AG04450 (cell line): Measurements from ENCODE around the gene PDE4D. TPM values are rescaled to one million over a fixed set of nuclear protein-coding genes. Genes with fewer than 3 reads are reported as not detected.

Experiments used
- CTCF ChIA-PET: fragments of 300-600, 350-600 bp; formaldehyde crosslinking; extraction: SDS; loops from one replicate; lab custom pipeline; 2022; ENCODE audit warnings: antibody characterized with exemption, inconsistent platforms; lab: Charles Lee
- POLR2A ChIA-PET: fragments of 350-600 bp; formaldehyde crosslinking; extraction: SDS; loops from one replicate; lab custom pipeline; 2021; ENCODE audit warnings: antibody characterized with exemption, inconsistent platforms; lab: Yijun Ruan, JAX
- DNase-seq: peaks from one replicate; pipeline ENCODE4 v3.0.0-alpha.2; 2011; ENCODE audit warnings: low read depth, low spot score
- H3K27ac ChIP-seq: one replicate; pipeline ENCODE4 v1.5.1; 2012; ENCODE audit warnings: low read depth, low read length, control low read depth
- H3K27me3 ChIP-seq: one replicate; pipeline ENCODE4 v1.6.0; 2012; ENCODE audit warnings: low read length; ENCODE audit not compliant: control insufficient read depth, insufficient read depth
- H3K4me3 ChIP-seq: 2 replicates; pipeline ENCODE4 v1.5.1; 2011; ENCODE audit warnings: mild to moderate bottlenecking, low read depth, low read length, control low read depth
- H3K9me3 ChIP-seq: 2 replicates; pipeline ENCODE4 v1.5.1; 2012; ENCODE audit warnings: low read length; ENCODE audit not compliant: control insufficient read depth, insufficient read depth
- polyA plus RNA-seq: library from polyadenylated mRNA; depleted of rRNA; stranded (reverse); fragments of >200 nt; gene quantifications from 2 replicates; pipeline ENCODE4 v1.2.3, GENCODE V29; 2011
- TF ChIP-seq, protein P1 (sequence below): IDR thresholded peaks from 2 replicates; pipeline ENCODE4 v1.5.1; 2011; ENCODE audit warnings: low read depth, low read length, control low read depth, inconsistent platforms

Gene PDE4D
- polyA plus RNA-seq, 1 experiment = 12.0 TPM

DNA sequence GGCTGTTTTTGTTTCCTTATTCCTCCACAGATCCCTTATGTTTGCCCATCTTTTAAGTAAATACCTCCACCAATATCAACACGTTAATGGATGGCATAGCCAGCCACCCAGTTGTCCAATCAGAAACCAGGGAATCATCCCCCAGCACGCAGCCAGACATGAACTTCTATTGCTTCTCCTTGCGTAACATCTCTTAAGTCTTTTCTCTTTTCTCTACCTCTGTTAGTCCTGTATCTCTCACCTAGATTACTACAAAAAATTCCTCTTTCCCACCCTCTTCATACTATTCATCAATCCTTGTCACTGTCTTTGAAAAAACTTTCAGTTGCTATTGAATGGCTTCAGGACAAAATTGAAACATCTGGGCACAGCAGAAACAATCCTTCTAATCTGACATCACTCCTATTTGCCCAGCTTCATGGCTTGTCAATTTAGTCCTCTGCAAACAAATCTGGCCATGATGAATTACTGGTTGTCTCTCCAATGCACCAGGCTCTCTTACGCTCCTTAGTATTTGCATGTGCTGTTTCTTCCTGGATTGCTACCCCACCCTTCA lies 961.4 kb downstream of the PDE4D start:
- CTCF ChIA-PET = interaction anchor here (1.0 kb wide), 1 partner anchor 257 kb away, joined by 3 read pairs; no protein-coding TSS in a partner anchor
- H3K27me3 ChIP-seq = peaks cover 4% of the 10 kb centered on the region
- no peak overlapping the region for H3K4me3 ChIP-seq
- TF ChIP-seq, protein P1, sequence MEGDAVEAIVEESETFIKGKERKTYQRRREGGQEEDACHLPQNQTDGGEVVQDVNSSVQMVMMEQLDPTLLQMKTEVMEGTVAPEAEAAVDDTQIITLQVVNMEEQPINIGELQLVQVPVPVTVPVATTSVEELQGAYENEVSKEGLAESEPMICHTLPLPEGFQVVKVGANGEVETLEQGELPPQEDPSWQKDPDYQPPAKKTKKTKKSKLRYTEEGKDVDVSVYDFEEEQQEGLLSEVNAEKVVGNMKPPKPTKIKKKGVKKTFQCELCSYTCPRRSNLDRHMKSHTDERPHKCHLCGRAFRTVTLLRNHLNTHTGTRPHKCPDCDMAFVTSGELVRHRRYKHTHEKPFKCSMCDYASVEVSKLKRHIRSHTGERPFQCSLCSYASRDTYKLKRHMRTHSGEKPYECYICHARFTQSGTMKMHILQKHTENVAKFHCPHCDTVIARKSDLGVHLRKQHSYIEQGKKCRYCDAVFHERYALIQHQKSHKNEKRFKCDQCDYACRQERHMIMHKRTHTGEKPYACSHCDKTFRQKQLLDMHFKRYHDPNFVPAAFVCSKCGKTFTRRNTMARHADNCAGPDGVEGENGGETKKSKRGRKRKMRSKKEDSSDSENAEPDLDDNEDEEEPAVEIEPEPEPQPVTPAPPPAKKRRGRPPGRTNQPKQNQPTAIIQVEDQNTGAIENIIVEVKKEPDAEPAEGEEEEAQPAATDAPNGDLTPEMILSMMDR = no peak
- POLR2A ChIA-PET = no interaction called here
- no peaks in the 10 kb centered on the region for H3K9me3 ChIP-seq
- no peak overlapping the region for H3K27ac ChIP-seq
- no peak for DNase-seq

DNA sequence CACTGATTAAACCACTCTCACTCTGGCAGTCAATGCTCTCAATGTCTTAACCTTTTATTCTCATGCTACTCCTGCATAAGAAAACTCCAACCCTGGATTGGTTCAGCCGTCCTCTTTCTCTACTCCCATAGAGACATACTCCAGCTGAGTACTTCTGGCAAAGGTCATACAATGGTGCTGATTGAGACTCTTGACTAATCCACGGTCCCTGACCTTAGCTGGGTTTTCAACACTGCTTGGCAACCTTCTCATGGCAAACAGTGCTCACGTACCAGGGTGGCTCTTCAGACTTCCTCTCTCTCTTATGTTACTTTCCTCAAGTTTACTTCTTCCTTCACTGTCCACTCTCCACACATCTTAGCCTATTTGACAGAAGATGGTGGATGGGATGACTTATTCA lies 963.0 kb downstream of the PDE4D start:
- Histone ChIP-seq H3K27ac (no peak overlapping the region), H3K9me3 (no peaks in the 10 kb centered on the region), H3K27me3 (peaks cover 4% of the 10 kb centered on the region), H3K4me3 (no peak overlapping the region)
- ChIA-PET CTCF (interaction anchor here (0.7 to 0.9 kb wide), 2 partner anchors 44 to 104 kb away, joined by 3 read pairs; no protein-coding TSS in a partner anchor), POLR2A (no interaction called here)
- DNase-seq = no peak
- TF ChIP-seq, protein P1 = no peak

DNA sequence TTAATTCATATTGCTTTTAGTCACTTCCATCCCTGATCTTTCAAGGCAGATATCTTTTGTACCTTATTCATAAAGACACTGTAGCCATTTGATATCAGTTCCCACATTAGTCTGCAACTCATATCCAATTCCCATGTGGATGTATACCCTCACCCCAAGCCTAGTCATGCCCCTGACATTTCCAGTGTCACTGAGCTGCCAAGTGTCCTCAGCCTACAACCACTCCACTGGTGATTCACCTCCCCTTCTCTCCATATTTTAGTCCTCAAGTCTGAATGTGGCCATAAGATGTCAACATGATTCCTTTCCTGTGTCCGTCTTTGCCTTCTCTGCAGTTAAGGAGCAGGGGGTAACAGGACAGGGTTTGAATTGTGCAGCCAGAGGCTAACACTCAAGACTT lies 963.8 kb downstream of the PDE4D start:
- Histone ChIP-seq H3K4me3 (no peak overlapping the region), H3K27ac (no peak overlapping the region), H3K9me3 (no peaks in the 10 kb centered on the region), H3K27me3 (peaks cover 8% of the 10 kb centered on the region)
- ChIA-PET POLR2A (no interaction called here), CTCF (interaction anchor here (0.7 to 0.9 kb wide), 2 partner anchors 44 to 105 kb away, joined by 3 read pairs; no protein-coding TSS in a partner anchor)
- no peak for DNase-seq
- TF ChIP-seq, protein P1 = no peak

DNA sequence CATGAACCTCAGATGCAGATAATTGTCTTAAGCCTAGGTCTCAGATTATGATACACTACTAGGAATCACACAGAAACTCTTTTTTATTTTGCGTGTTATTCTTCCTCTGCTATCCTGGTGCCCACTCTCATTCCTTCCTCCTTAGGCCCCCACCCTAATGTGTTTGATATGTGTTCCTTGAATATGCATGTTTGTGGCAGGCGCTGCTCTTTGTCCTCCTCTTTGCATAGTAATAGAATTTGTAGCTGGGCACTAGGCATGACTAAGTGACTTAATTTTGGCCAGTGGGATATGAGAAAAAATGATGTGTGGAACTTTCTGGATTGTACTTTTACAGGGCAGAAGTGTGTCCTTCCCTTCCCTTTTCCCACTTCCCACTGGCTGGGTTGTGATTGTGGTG lies 965.6 kb downstream of the PDE4D start:
- TF ChIP-seq, protein P1 = no peak
- Histone ChIP-seq H3K4me3 (no peak overlapping the region), H3K27me3 (peaks cover 8% of the 10 kb centered on the region), H3K9me3 (no peaks in the 10 kb centered on the region), H3K27ac (no peak overlapping the region)
- DNase-seq = no peak
- POLR2A ChIA-PET = no interaction called here
- CTCF ChIA-PET = interaction anchor here (1.0 kb wide), 1 partner anchor 260 kb away, joined by 3 read pairs; no protein-coding TSS in a partner anchor

DNA sequence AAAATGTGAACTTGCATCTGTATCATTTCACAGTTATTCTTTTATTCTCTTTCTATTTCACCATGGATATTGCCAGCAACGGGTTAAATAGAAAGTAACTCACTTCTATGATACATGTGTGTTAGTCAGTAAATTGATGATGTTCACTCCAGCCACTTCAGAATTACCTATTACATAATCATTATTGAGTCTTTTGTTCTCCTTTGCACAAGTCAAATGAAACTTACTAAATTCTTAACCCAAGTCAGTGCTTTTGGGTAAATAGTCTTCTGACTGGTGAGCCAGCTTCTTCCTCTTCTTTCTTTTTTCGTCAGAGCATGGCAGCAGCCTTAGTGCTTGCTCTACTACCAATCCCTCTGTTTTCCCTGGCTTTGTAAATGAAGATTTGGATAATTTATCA lies 966.3 kb downstream of the PDE4D start:
- ChIA-PET POLR2A (no interaction called here), CTCF (interaction anchor here (1.0 kb wide), 1 partner anchor 261 kb away, joined by 3 read pairs; no protein-coding TSS in a partner anchor)
- TF ChIP-seq, protein P1 = no peak
- no peak for DNase-seq
- H3K27ac ChIP-seq = no peak overlapping the region
- no peaks in the 10 kb centered on the region for H3K9me3 ChIP-seq
- no peak overlapping the region for H3K4me3 ChIP-seq
- peaks cover 8% of the 10 kb centered on the region for H3K27me3 ChIP-seq
